Glutamatergic neuron (in vitro differentiated cells): ENCODE measurements around the gene STEAP4. TPM values are rescaled to one million over a fixed set of nuclear protein-coding genes. Genes with fewer than 3 reads are reported as not detected.

Experiments
- DNase-seq: peaks from one replicate; pipeline ENCODE4 v3.0.0; 2022
- H3K27ac Mint-ChIP-seq: one replicate; pipeline ENCODE4 v1.8.0; 2020; ENCODE audit warnings: mild to moderate bottlenecking, mixed read lengths, inconsistent platforms; ENCODE audit not compliant: unreplicated experiment
- H3K27me3 Mint-ChIP-seq: one replicate; pipeline ENCODE4 v1.8.0; 2020; ENCODE audit warnings: mild to moderate bottlenecking, moderate library complexity, mixed read lengths, inconsistent platforms; ENCODE audit not compliant: unreplicated experiment
- H3K36me3 Mint-ChIP-seq: one replicate; pipeline ENCODE4 v1.8.0; 2020; ENCODE audit warnings: mild to moderate bottlenecking, mixed read lengths, inconsistent platforms; ENCODE audit not compliant: unreplicated experiment
- H3K4me1 Mint-ChIP-seq: one replicate; pipeline ENCODE4 v1.8.0; 2020; ENCODE audit warnings: mild to moderate bottlenecking, low read depth, mixed read lengths, inconsistent platforms; ENCODE audit not compliant: unreplicated experiment
- H3K4me3 Mint-ChIP-seq: one replicate; pipeline ENCODE4 v1.8.0; 2020; ENCODE audit warnings: mild to moderate bottlenecking, mixed read lengths, inconsistent platforms; ENCODE audit not compliant: unreplicated experiment
- H3K9me3 Mint-ChIP-seq: one replicate; pipeline ENCODE4 v1.8.0; 2020; ENCODE audit warnings: mild to moderate bottlenecking, moderate library complexity, mixed read lengths, inconsistent platforms; ENCODE audit not compliant: unreplicated experiment
- CTCF ChIP-seq: fragments of 200-600 bp; sonication (generic); IDR thresholded peaks from one replicate; pipeline ENCODE4 v1.5.0; 2021; ENCODE audit not compliant: partially characterized antibody, unreplicated experiment
- total RNA-seq: library from RNA; stranded (reverse); fragmentation: NEBNext Ultra II Directional; extraction: Animal tissue kit (Norgen Biotek cat#: 25700); gene quantifications from one replicate; pipeline ENCODE4 v1.2.1, GENCODE V29; 2021; ENCODE audit not compliant: unreplicated experiment

Gene STEAP4
- total RNA-seq, 1 donor from 2014 or later = not detected

- no peak for TF ChIP-seq CTCF
- H3K4me3 Mint-ChIP-seq = no peak overlapping the region
- DNase-seq = no peak
- H3K9me3 Mint-ChIP-seq = no peaks in the 10 kb centered on the region
- H3K36me3 Mint-ChIP-seq = no peaks in the 10 kb centered on the region
- H3K27me3 Mint-ChIP-seq = no peaks in the 10 kb centered on the region
- H3K27ac Mint-ChIP-seq = no peak overlapping the region
- H3K4me1 Mint-ChIP-seq = no peaks in the 10 kb centered on the region
Observed at GRCh38 chr7:88322151-88322550, 15.5 kb upstream of the STEAP4 start.

DNA sequence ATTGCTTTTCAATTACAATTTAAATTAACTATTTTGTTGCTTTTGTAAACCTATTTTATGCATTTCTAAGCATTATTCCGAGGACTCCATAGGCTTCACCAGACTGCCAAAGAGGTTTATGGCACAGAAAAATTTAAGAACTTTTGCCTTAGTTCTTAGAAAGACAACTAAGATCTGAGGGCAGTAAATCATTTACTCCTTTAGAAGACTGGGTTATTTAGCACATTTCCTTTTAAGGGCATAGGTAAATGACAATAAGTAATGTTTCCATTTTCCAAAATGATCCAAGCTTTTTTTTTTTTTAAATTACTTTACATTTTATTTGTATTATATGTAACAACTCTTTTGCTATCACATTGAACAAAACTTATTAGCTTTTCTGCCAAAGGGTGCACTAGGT, 15.0 kb upstream of the STEAP4 start:
- no peaks in the 10 kb centered on the region for H3K9me3 Mint-ChIP-seq

GRCh38 chr7:88318196-88318595, 11.5 kb upstream of the STEAP4 start:
- no peaks in the 10 kb centered on the region for H3K36me3 Mint-ChIP-seq
- H3K27me3 Mint-ChIP-seq = peaks cover 3% of the 10 kb centered on the region
- no peak overlapping the region for H3K4me3 Mint-ChIP-seq
- no peak for DNase-seq
- no peak for TF ChIP-seq CTCF
- no peaks in the 10 kb centered on the region for H3K9me3 Mint-ChIP-seq
- H3K4me1 Mint-ChIP-seq = no peaks in the 10 kb centered on the region
- no peak overlapping the region for H3K27ac Mint-ChIP-seq

More for the DNA sequence above, 15.0 kb upstream of the STEAP4 start:
- no peak overlapping the region for H3K27ac Mint-ChIP-seq
- TF ChIP-seq CTCF = no peak
- no peaks in the 10 kb centered on the region for H3K36me3 Mint-ChIP-seq
- no peaks in the 10 kb centered on the region for H3K4me1 Mint-ChIP-seq
- H3K4me3 Mint-ChIP-seq = no peak overlapping the region
- no peak for DNase-seq
- no peaks in the 10 kb centered on the region for H3K27me3 Mint-ChIP-seq

GRCh38 chr7:88317422-88317821, 10.7 kb upstream of the STEAP4 start:
- Mint-ChIP-seq H3K27me3 (peaks cover 3% of the 10 kb centered on the region), H3K27ac (no peak overlapping the region), H3K4me1 (no peaks in the 10 kb centered on the region), H3K9me3 (no peaks in the 10 kb centered on the region), H3K36me3 (no peaks in the 10 kb centered on the region), H3K4me3 (no peak overlapping the region)
- no peak for TF ChIP-seq CTCF
- no peak for DNase-seq

GRCh38 chr7:88316456-88316855, 9.8 kb upstream of the STEAP4 start:
- no peaks in the 10 kb centered on the region for H3K9me3 Mint-ChIP-seq
- H3K4me3 Mint-ChIP-seq = no peak overlapping the region
- no peak for DNase-seq
- peaks cover 3% of the 10 kb centered on the region for H3K27me3 Mint-ChIP-seq
- no peaks in the 10 kb centered on the region for H3K4me1 Mint-ChIP-seq
- H3K36me3 Mint-ChIP-seq = no peaks in the 10 kb centered on the region
- no peak for TF ChIP-seq CTCF
- H3K27ac Mint-ChIP-seq = no peak overlapping the region
